HEK293 (cell line): Measurements from ENCODE around the gene BANF2.

ENCODE experiments used
- CTCF ChIA-PET: fragments of 350-600 bp; formaldehyde crosslinking; extraction: SDS; loops from one replicate; lab custom pipeline; 2021; ENCODE audit warnings: antibody characterized with exemption; lab: Yijun Ruan, JAX
- POLR2A ChIA-PET: fragments of 300-600 bp; formaldehyde crosslinking; extraction: SDS; loops from one replicate; lab custom pipeline; 2020; ENCODE audit warnings: antibody characterized with exemption, inconsistent platforms; lab: Yijun Ruan, JAX
- H3K27ac ChIP-seq: fragments of 200-500 bp; sonication (Bioruptor generic); 2 replicates; pipeline ENCODE4 v1.5.1; 2014; ENCODE audit warnings: low read depth, low read length, control low read depth, inconsistent platforms; ENCODE audit errors: extremely low read depth
- H3K36me3 ChIP-seq, 2 experiments: fragments of 200-500 bp in 1 of 2; sonication (Bioruptor generic) in 1 of 2; 1 replicate in 1 of 2; 2 replicates in 1 of 2; pipeline ENCODE4 v1.5.1; 2014 to 2017; ENCODE audit warnings: inconsistent platforms in 2 of 2, low read length in 2 of 2; ENCODE audit not compliant: control insufficient read depth in 2 of 2, insufficient read depth in 1 of 2
- H3K4me1 ChIP-seq: fragments of 200-500 bp; sonication (Bioruptor generic); 2 replicates; pipeline ENCODE4 v1.5.1; 2014; ENCODE audit warnings: mild to moderate bottlenecking, low read length, inconsistent platforms; ENCODE audit not compliant: control insufficient read depth, insufficient read depth
- H3K4me3 ChIP-seq: 2 replicates; pipeline ENCODE4 v1.5.1; 2011; ENCODE audit warnings: low read depth, mild to moderate bottlenecking, control low read depth, low read length, moderate library complexity
- H3K9me3 ChIP-seq: fragments of 200-500 bp; sonication (Bioruptor generic); 2 replicates; pipeline ENCODE4 v1.5.1; 2014; ENCODE audit warnings: low read depth, low read length, inconsistent platforms; ENCODE audit not compliant: control insufficient read depth, insufficient read depth
- HOXC10 ChIP-seq: sonication (generic); formaldehyde crosslinking; IDR thresholded peaks from 2 replicates; pipeline ENCODE4 v1.8.1; 2023; ENCODE audit warnings: mild to moderate bottlenecking, missing genetic modification reagents
- IKZF3 ChIP-seq: fragments of 450-650 bp; IDR thresholded peaks from 2 replicates; pipeline ENCODE4 v1.5.0; 2018; ENCODE audit warnings: missing biosample characterization, mild to moderate bottlenecking, missing genetic modification characterization, moderate library complexity
- PRDM2 ChIP-seq: fragments of 450-650 bp; formaldehyde crosslinking; IDR thresholded peaks from 2 replicates; pipeline ENCODE4 v1.5.1; 2016; ENCODE audit warnings: missing biosample characterization, missing genetic modification characterization, borderline replicate concordance
- SP7 ChIP-seq: fragments of 450-650 bp; formaldehyde crosslinking; IDR thresholded peaks from 2 replicates; pipeline ENCODE4 v1.5.1; 2016; ENCODE audit warnings: missing biosample characterization, missing genetic modification characterization
- TRIM28 ChIP-seq: IDR thresholded peaks from 2 replicates; pipeline ENCODE4 v1.6.1; 2011; ENCODE audit warnings: low read length, control low read depth, borderline replicate concordance
- ZEB2 ChIP-seq: fragments of 450-650 bp; formaldehyde crosslinking; IDR thresholded peaks from 2 replicates; pipeline ENCODE4 v1.5.1; 2016; ENCODE audit warnings: missing biosample characterization, missing genetic modification characterization
- ZNF174 ChIP-seq: fragments of 450-650 bp; formaldehyde crosslinking; IDR thresholded peaks from 2 replicates; pipeline ENCODE4 v1.5.0; 2017; ENCODE audit warnings: missing biosample characterization, mild to moderate bottlenecking, missing genetic modification characterization
- ZNF175 ChIP-seq: fragments of 450-650 bp; formaldehyde crosslinking; IDR thresholded peaks from 2 replicates; pipeline ENCODE4 v1.5.1; 2016; ENCODE audit warnings: missing biosample characterization, missing genetic modification characterization
- ZNF239 ChIP-seq: fragments of 450-650 bp; formaldehyde crosslinking; IDR thresholded peaks from 2 replicates; pipeline ENCODE4 v1.5.1; 2016; ENCODE audit warnings: missing biosample characterization, missing genetic modification characterization
- ZNF274 ChIP-seq, 2 experiments: fragments of 200-500 bp in 1 of 2; fragments of 450-650 bp in 1 of 2; sonication (Bioruptor generic) in 1 of 2; formaldehyde crosslinking in 1 of 2; IDR thresholded peaks; 2 replicates each; pipeline versions ENCODE4 v1.5.1 to v1.6.1; 2014 to 2016; ENCODE audit warnings: borderline replicate concordance in 1 of 2, inconsistent platforms in 1 of 2, low read length in 1 of 2, missing biosample characterization in 1 of 2, missing genetic modification characterization in 1 of 2
- ZNF391 ChIP-seq: fragments of 450-650 bp; formaldehyde crosslinking; IDR thresholded peaks from 2 replicates; pipeline ENCODE4 v1.5.1; 2016; ENCODE audit warnings: low read depth, missing biosample characterization, missing genetic modification characterization, borderline replicate concordance
- ZNF398 ChIP-seq: fragments of 450-650 bp; formaldehyde crosslinking; IDR thresholded peaks from 2 replicates; pipeline ENCODE4 v1.5.1; 2017; ENCODE audit warnings: missing biosample characterization, missing genetic modification characterization
- ZNF48 ChIP-seq: fragments of 450-650 bp; formaldehyde crosslinking; IDR thresholded peaks from 2 replicates; pipeline ENCODE4 v1.5.1; 2016; ENCODE audit warnings: missing biosample characterization, missing genetic modification characterization
- ZNF677 ChIP-seq: fragments of 450-650 bp; IDR thresholded peaks from 2 replicates; pipeline ENCODE4 v1.5.0; 2018; ENCODE audit warnings: missing biosample characterization, mild to moderate bottlenecking, missing genetic modification characterization, moderate library complexity
- ZNF701 ChIP-seq: fragments of 450-650 bp; formaldehyde crosslinking; IDR thresholded peaks from 2 replicates; pipeline ENCODE4 v1.5.1; 2016; ENCODE audit warnings: missing biosample characterization, missing genetic modification characterization
- TF ChIP-seq, protein P1 (sequence below): fragments of 450-650 bp; formaldehyde crosslinking; conservative IDR thresholded peaks from 2 replicates; pipeline ENCODE4 v1.5.1; 2016; ENCODE audit warnings: low read depth, missing biosample characterization, missing genetic modification characterization
- TF ChIP-seq, protein P2 (sequence below): fragments of 450-650 bp; formaldehyde crosslinking; IDR thresholded peaks from 2 replicates; pipeline ENCODE4 v1.5.1; 2017; ENCODE audit warnings: missing biosample characterization, missing genetic modification characterization

BANF2 gene

GRCh38 chr20:17661121-17661744, 38.5 kb upstream of the BANF2 start:
- peaks cover 0 to 33% of the 10 kb centered on the region in 2 experiments; a peak in 2 of 3 replicates for H3K36me3 ChIP-seq
- no peak overlapping the region for H3K4me3 ChIP-seq
- TF ChIP-seq, protein P1, sequence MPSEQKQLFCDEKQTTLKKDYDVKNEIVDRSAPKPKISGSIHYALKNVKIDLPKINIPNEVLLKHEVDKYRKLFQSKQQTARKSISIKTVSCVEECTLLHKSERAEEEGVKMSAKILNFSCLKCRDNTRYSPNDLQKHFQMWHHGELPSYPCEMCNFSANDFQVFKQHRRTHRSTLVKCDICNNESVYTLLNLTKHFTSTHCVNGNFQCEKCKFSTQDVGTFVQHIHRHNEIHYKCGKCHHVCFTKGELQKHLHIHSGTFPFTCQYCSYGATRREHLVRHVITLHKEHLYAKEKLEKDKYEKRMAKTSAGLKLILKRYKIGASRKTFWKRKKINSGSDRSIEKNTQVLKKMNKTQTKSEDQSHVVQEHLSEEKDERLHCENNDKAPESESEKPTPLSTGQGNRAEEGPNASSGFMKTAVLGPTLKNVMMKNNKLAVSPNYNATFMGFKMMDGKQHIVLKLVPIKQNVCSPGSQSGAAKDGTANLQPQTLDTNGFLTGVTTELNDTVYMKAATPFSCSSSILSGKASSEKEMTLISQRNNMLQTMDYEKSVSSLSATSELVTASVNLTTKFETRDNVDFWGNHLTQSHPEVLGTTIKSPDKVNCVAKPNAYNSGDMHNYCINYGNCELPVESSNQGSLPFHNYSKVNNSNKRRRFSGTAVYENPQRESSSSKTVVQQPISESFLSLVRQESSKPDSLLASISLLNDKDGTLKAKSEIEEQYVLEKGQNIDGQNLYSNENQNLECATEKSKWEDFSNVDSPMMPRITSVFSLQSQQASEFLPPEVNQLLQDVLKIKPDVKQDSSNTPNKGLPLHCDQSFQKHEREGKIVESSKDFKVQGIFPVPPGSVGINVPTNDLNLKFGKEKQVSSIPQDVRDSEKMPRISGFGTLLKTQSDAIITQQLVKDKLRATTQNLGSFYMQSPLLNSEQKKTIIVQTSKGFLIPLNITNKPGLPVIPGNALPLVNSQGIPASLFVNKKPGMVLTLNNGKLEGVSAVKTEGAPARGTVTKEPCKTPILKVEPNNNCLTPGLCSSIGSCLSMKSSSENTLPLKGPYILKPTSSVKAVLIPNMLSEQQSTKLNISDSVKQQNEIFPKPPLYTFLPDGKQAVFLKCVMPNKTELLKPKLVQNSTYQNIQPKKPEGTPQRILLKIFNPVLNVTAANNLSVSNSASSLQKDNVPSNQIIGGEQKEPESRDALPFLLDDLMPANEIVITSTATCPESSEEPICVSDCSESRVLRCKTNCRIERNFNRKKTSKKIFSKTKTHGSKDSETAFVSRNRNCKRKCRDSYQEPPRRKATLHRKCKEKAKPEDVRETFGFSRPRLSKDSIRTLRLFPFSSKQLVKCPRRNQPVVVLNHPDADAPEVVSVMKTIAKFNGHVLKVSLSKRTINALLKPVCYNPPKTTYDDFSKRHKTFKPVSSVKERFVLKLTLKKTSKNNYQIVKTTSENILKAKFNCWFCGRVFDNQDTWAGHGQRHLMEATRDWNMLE = no peak
- no peak for TF ChIP-seq ZNF677
- no peak for TF ChIP-seq ZNF174 (tag by site-specific recombination)
- TF ChIP-seq ZNF274 (IDR thresholded peaks at IDR 0.05; ENCODE audit: low read length) = no peak
- no peak for TF ChIP-seq ZNF274 (tag by site-specific recombination; IDR thresholded peaks at IDR 0.05; ENCODE audit: borderline replicate concordance)
- no peak for TF ChIP-seq PRDM2 (tag by site-specific recombination)
- TF ChIP-seq ZNF175 (tag by site-specific recombination) = no peak
- TF ChIP-seq IKZF3 (tag by site-specific recombination) = no peak
- no peak for TF ChIP-seq ZEB2
- no peak overlapping the region for H3K27ac ChIP-seq
- POLR2A ChIA-PET = interaction anchor here (0.7 kb wide), 1 partner anchor 192 kb away, joined by 5 read pairs; no protein-coding TSS in a partner anchor
- H3K4me1 ChIP-seq = no peaks in the 10 kb centered on the region
- no peaks in the 10 kb centered on the region for H3K9me3 ChIP-seq
- CTCF ChIA-PET = no interaction called here

DNA sequence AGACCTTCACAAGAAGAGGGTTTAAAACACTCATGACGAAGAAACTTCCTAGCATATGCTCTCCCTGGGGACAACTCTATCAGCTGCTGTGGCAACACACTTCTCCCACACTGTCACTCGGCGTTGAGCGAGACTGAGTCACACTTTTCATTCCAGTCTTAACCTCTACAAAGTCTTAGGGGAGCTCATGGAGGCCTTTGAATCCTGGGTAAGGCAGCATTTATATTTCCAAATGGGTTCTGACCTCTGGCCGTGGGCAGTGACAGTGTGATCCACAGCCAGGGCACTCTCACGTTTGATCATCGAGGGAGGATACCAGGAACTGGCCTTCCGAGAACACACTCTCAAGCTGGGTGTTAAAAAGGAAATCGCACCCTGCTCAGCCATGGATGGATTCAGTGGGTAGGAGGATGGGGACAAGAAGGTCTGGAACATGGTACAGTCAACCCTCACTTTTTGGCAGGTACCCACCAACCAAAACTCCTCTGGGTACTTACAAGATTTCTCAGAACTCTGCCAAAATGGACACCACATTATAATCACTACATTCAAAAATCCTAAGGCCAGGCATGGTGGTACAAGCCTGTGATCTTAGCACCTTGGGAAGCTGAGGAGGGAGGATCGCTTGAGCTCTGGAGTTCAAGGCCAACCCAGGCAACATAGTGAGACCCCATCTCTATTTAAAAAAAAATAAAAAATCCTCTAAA, 37.3 kb upstream of the BANF2 start:
- H3K9me3 ChIP-seq = no peaks in the 10 kb centered on the region
- no peaks in the 10 kb centered on the region for H3K4me1 ChIP-seq
- POLR2A ChIA-PET = no interaction called here
- no peak overlapping the region for H3K27ac ChIP-seq
- H3K4me3 ChIP-seq = no peak overlapping the region
- CTCF ChIA-PET = interaction anchor here (0.6 to 0.7 kb wide), 2 partner anchors 13 to 127 kb away, joined by 3 read pairs; no protein-coding TSS in a partner anchor
- H3K36me3 ChIP-seq = peaks cover 0 to 26% of the 10 kb centered on the region in 2 experiments; a peak in 2 of 3 replicates
- TF ChIP-seq ZNF701 (tag by site-specific recombination) (no peak), ZNF239 (tag by site-specific recombination) (no peak), TRIM28 (no peak), ZNF398 (tag by site-specific recombination) (no peak), ZNF391 (tag by site-specific recombination) (no peak), SP7 (tag by site-specific recombination) (no peak), ZNF48 (no peak), HOXC10 (CRISPR knock-in tag) (no peak)
- TF ChIP-seq, protein P2, sequence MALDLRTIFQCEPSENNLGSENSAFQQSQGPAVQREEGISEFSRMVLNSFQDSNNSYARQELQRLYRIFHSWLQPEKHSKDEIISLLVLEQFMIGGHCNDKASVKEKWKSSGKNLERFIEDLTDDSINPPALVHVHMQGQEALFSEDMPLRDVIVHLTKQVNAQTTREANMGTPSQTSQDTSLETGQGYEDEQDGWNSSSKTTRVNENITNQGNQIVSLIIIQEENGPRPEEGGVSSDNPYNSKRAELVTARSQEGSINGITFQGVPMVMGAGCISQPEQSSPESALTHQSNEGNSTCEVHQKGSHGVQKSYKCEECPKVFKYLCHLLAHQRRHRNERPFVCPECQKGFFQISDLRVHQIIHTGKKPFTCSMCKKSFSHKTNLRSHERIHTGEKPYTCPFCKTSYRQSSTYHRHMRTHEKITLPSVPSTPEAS (tag by site-specific recombination) = no peak
